CD4-positive, alpha-beta T cell (primary cell): ENCODE measurements around the gene PLXNB2. TPM values are rescaled to one million over a fixed set of nuclear protein-coding genes. Genes with fewer than 3 reads are reported as not detected.

ENCODE experiments used
- ATAC-seq: fragments of 200-7000 bp; cut with Tn5 transposase; one replicate; pipeline ENCODE4 v1.10.0; 2022; ENCODE audit warnings: mild to moderate bottlenecking; ENCODE audit not compliant: poor library complexity
- CTCF ChIA-PET: fragments of 350-600 bp; sonication (Branson Sonifier 250); formaldehyde crosslinking; loops from one replicate; lab custom pipeline; 2021; ENCODE audit warnings: antibody characterized with exemption, inconsistent platforms; lab: Charles Lee
- POLR2A ChIA-PET: fragments of 350-600 bp; sonication (Branson Sonifier 250); formaldehyde crosslinking; loops from one replicate; lab custom pipeline; 2021; ENCODE audit warnings: antibody characterized with exemption, inconsistent platforms; lab: Charles Lee
- DNase-seq, 14 experiments: peaks; one replicate each; pipeline ENCODE4 v3.0.0-alpha.2; 2013 to 2020; ENCODE audit warnings: mixed read lengths in 2 of 14
- H3K27ac ChIP-seq, 2 donors: one replicate each; pipeline versions ENCODE4 v1.5.1 to v1.7.0; 2013; ENCODE audit warnings: low read length in 2 of 2, low read depth in 1 of 2, mild to moderate bottlenecking in 1 of 2
- H3K27me3 ChIP-seq, 2 experiments: 1 replicate in 1 of 2; 2 replicates in 1 of 2; pipeline versions ENCODE4 v1.6.1 to v1.7.0; 2013; ENCODE audit warnings: low read length in 2 of 2, control low read depth in 1 of 2, mild to moderate bottlenecking in 1 of 2, moderate library complexity in 1 of 2; ENCODE audit not compliant: insufficient read depth in 2 of 2, control insufficient read depth in 1 of 2
- H3K36me3 ChIP-seq: one replicate; pipeline ENCODE4 v1.6.1; 2013; ENCODE audit warnings: low read length, control low read depth; ENCODE audit not compliant: insufficient read depth
- H3K4me1 ChIP-seq: one replicate; pipeline ENCODE4 v1.6.1; 2013; ENCODE audit warnings: low read length, control low read depth; ENCODE audit not compliant: insufficient read depth
- H3K4me3 ChIP-seq: one replicate; pipeline ENCODE4 v1.5.1; 2013; ENCODE audit warnings: mild to moderate bottlenecking, low read length, moderate library complexity
- H3K9me3 ChIP-seq, 2 experiments: 1 replicate in 1 of 2; 2 replicates in 1 of 2; pipeline versions ENCODE4 v1.6.1 to v1.7.0; 2013; ENCODE audit warnings: low read length in 2 of 2, mild to moderate bottlenecking in 2 of 2, control low read depth in 1 of 2, moderate library complexity in 1 of 2; ENCODE audit not compliant: control insufficient read depth in 1 of 2, insufficient read depth in 1 of 2
- H3K27ac Mint-ChIP-seq: one replicate; pipeline ENCODE4 v1.8.0; 2020; ENCODE audit warnings: mixed read lengths
- H3K27me3 Mint-ChIP-seq: one replicate; pipeline ENCODE4 v1.8.0; 2021; ENCODE audit warnings: mixed read lengths
- H3K36me3 Mint-ChIP-seq: one replicate; pipeline ENCODE4 v1.8.0; 2021; ENCODE audit warnings: low read depth, mixed read lengths
- H3K4me1 Mint-ChIP-seq: one replicate; pipeline ENCODE4 v1.8.0; 2021; ENCODE audit warnings: low read depth, mixed read lengths
- H3K4me3 Mint-ChIP-seq: one replicate; pipeline ENCODE4 v1.8.0; 2020; ENCODE audit warnings: mild to moderate bottlenecking, mixed read lengths
- H3K9me3 Mint-ChIP-seq: one replicate; pipeline ENCODE4 v1.8.0; 2020; ENCODE audit warnings: mixed read lengths
- CTCF ChIP-seq: fragments of 200-600 bp; IDR thresholded peaks from one replicate; pipeline ENCODE4 v1.8.0; 2022; ENCODE audit warnings: antibody characterized with exemption, mild to moderate bottlenecking
- intact Hi-C, 2 experiments: fragments of 100-400 bp; cut with DNase I in 1 of 2; cut with micrococcal nuclease in 1 of 2; formaldehyde crosslinking; loops; one replicate each; pipeline versions ENCODE4 v1.15.1 to v1.9.0; 2023 to 2025; cut with DNase I, micrococcal nuclease
- total RNA-seq, 174 experiments: library from RNA in 2 of 174; stranded (reverse) in 2 of 174; gene quantifications; one replicate each; pipeline ENCODE4 v1.2.3 and lab custom pipeline; 2021 to 2026

The PLXNB2 gene
- total RNA-seq, 2 experiments from 2014 or later, result 2.8 to 3.9 TPM

DNA sequence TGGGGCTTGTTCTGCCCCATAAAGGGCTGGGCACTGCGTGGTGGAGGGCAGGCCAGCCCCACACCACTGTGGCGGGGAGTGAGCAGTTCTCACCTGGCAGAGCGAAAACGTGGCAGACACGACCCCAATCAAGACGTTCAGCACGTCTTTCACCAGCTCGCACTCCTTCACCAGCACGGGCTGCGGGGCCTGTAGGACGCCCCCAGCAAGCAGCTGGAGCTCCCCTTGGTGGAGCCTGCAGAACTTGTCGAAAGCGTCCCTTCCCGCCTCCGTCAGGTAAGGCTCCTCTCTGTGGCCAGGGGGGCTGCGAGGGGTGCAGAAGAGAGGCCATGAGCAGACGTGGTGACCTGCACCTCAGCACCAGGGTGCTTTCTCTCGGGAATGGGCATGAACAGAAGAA, 74.2 kb downstream of the PLXNB2 start:
- ChIA-PET CTCF (no interaction called here), POLR2A (no interaction called here)
- ATAC-seq (no peak), DNase-seq (no peak)
- Mint-ChIP-seq H3K4me1 (peaks cover 10% of the 10 kb centered on the region), H3K27ac (no peak overlapping the region), H3K27me3 (no peaks in the 10 kb centered on the region), H3K36me3 (peaks cover 64% of the 10 kb centered on the region), H3K4me3 (no peak overlapping the region), H3K9me3 (no peaks in the 10 kb centered on the region)
- TF ChIP-seq CTCF, result no peak
- Histone ChIP-seq H3K27ac (no peak overlapping the region), H3K4me3 (no peak overlapping the region), H3K27me3 (no peaks in the 10 kb centered on the region), H3K4me1 (peaks cover 8% of the 10 kb centered on the region), H3K9me3 (no peaks in the 10 kb centered on the region), H3K36me3 (peaks cover 36% of the 10 kb centered on the region)
- intact Hi-C loops, result no loop called here

GRCh38 chr22:50232481-50233151, 74.8 kb downstream of the PLXNB2 start:
- ChIA-PET CTCF (no interaction called here), POLR2A (no interaction called here)
- ATAC-seq (no peak), DNase-seq (no peak)
- Histone ChIP-seq H3K36me3 (peaks cover 32% of the 10 kb centered on the region), H3K27ac (no peak overlapping the region), H3K4me3 (no peak overlapping the region), H3K9me3 (no peaks in the 10 kb centered on the region), H3K4me1 (peaks cover 8% of the 10 kb centered on the region), H3K27me3 (no peaks in the 10 kb centered on the region)
- H3K9me3 Mint-ChIP-seq, result no peaks in the 10 kb centered on the region
- no peaks in the 10 kb centered on the region for H3K27me3 Mint-ChIP-seq
- H3K27ac Mint-ChIP-seq, result no peak overlapping the region
- H3K4me3 Mint-ChIP-seq, result no peak overlapping the region
- intact Hi-C loops, result no loop called here
- H3K4me1 Mint-ChIP-seq, result peaks cover 10% of the 10 kb centered on the region
- no peak for TF ChIP-seq CTCF
- peaks cover 58% of the 10 kb centered on the region for H3K36me3 Mint-ChIP-seq

- no peak overlapping the region for H3K4me3 Mint-ChIP-seq
- H3K27ac Mint-ChIP-seq, result no peak overlapping the region
- Histone ChIP-seq H3K4me1 (peaks cover 1% of the 10 kb centered on the region), H3K9me3 (no peaks in the 10 kb centered on the region), H3K36me3 (peaks cover 43% of the 10 kb centered on the region), H3K27ac (no peak overlapping the region), H3K4me3 (no peak overlapping the region), H3K27me3 (no peaks in the 10 kb centered on the region)
- H3K9me3 Mint-ChIP-seq, result no peaks in the 10 kb centered on the region
- peaks cover 55% of the 10 kb centered on the region for H3K36me3 Mint-ChIP-seq
- peaks cover 4% of the 10 kb centered on the region for H3K4me1 Mint-ChIP-seq
- ATAC-seq (no peak), DNase-seq (no peak)
- no peaks in the 10 kb centered on the region for H3K27me3 Mint-ChIP-seq
- TF ChIP-seq CTCF, result no peak
- CTCF ChIA-PET, result no interaction called here
- intact Hi-C loops, result no loop called here
- POLR2A ChIA-PET, result no interaction called here
Observed at GRCh38 chr22:50229370-50229769, 78.1 kb downstream of the PLXNB2 start.
